NCI-H82 treated with DMSO at 0.1 percent for 48 hours (cell line): ENCODE data around the gene KIAA0513.
A peak's percentile ranks its signal among the peaks of the same experiment; 100 is the strongest.
"Not testable (repeated sequence)": the region's sequence is repeated elsewhere in the genome, so short reads cannot be mapped to it uniquely, and the experiment has no call there.

Experiments used
- DNase-seq: peaks from one replicate; lab custom pipeline; 2025; ENCODE audit not compliant: unreplicated experiment; lab: John Stamatoyannopoulos, UW

The KIAA0513 gene

GRCh38 chr16:85107532-85107931 lies 79.9 kb downstream of the KIAA0513 start:
- no peak for DNase-seq

DNA sequence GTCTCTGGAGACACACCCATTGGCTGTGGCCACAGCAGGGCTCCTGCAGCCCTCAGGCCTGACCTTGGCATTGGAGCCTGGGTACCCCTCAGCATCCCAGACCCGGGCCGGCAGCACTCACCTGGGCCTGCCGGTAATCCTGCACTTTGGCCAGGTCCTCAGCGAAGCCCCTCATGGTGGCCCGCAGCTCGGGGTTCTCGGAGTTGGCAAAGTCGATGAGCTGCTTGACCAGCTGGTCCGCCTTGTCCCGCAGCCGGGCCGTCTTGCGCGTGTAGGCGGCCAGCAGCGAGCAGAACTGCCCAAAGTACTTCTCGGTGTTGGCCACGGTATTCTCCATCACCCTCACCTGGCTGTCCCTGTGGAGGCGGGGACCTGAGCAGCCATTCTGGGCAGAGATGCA lies 82.5 kb downstream of the KIAA0513 start:
- DNase-seq, result no peak

DNA sequence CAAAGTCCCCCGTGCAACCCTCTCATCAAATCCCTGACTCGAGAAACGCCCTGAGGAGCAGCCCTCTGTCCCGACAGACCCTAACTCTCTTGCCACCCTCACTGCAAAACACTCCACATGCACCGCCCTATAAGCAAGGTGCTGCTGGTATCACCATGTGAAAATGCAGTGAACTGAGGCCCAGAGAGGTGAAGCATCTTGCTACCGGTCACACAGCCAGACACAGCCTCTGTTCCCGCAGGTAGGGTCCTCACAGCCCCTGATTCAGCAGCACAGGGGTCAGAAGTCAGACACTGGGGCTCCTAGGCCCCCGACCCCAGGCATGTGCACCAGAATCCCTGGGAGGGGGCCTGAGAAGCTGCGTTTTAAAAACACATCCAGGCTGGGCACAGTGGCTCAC lies 83.6 kb downstream of the KIAA0513 start:
- no peak for DNase-seq

- DNase-seq, result no peak
These were observed 84.8 kb downstream of the KIAA0513 start, which contains the start of gene CIBAR2 for GRCh38 chr16:85112364-85112763. Gene CIBAR2 (minus strand): TSS chr16:85112472. CDS start chr16:85112352, 120 bp downstream.

DNA sequence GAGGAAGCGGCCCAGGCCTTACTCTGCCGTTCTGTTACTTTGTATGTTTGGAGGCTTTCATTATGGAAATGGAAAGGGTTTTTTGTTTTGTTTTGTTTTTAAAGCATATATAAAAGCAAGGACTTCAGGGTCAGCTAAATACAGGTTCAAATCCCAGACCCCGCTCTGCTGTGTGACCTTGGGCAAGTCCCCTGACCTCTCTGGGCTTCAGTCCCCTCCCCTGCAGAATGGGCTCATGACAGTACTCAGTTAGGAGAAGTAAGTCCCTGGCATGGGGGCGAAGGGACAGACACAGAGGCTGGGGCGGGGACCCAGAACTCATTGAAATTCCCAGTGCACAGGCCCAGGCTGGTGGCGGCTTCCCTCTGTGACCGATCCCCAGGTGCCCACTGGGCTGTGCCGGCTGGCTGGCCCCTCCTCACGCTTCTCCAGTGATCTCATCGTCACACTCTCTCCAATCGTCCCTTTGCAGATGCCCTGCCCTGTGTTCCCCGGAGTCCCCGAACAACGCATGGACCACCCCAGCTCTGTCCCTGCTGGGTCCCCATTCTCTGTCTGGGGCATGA lies 85.7 kb downstream of the KIAA0513 start:
- DNase-seq, result no peak

DNA sequence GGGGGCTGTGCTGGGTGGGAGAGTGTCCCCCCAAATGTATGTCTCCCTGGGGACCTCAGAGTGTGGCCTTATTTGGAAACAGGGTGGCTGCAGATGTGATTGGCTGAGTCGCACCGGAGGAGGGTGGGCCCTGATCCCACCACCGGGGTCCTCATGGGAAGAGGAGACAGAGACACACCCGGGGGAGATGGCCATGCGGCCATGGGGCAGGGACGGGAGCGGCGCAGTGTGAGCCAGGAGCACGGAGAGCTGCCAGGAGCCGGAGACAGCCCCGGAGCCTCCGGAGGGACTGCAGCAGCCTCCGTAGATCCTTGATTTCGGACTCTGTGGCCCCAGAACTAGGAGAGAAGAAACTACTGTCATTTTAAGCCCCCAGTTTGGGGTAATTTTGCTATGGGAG lies 86.3 kb downstream of the KIAA0513 start:
- no peak for DNase-seq

GRCh38 chr16:85114909-85115567 lies 87.4 kb downstream of the KIAA0513 start:
- DNase-seq, result peak; percentile 56

DNA sequence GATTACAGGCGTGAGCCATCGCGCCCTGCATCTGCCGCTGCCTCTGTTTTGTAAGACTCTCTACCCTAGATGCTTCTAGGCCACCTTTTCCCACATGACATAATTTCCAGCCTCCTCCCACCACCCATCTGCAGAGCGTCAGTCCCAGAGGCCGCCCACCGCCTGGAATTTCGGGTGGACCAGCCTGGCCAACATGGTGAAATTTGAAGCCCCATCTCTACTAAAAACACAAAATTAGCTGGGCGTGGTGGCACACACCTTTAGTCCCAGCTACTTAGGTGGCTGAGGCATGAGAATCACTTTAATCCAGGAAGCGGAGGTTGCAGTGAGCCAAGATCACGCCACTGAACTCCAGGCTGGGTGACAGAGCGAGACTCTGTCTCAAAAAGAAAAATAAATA lies 89.8 kb downstream of the KIAA0513 start:
- DNase-seq, result no peak

DNA sequence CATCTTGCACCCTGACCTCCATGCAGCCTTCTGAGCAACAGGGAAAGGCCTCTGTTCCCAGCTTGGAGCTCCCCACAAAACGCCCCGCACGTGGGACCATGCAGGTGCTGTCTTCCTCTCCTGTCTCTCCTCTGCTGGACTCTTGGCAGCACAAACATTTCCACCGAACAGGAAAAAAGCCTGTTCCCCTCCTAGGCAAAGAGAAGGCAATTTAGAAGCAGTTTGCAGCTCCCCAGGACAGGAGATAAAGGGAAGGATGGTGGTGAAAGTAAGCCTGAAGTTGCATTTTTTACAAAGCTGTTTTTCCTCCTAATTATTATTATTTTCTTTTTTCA lies 92.4 kb downstream of the KIAA0513 start:
- no peak for DNase-seq

- DNase-seq, result not testable (repeated sequence)
These were observed 95.8 kb downstream of the KIAA0513 start for GRCh38 chr16:85123441-85123840.

- DNase-seq, result no peak
These were observed 96.5 kb downstream of the KIAA0513 start for GRCh38 chr16:85123891-85124635.

GRCh38 chr16:85124636-85125346 lies 97.2 kb downstream of the KIAA0513 start:
- DNase-seq, result no peak

DNA sequence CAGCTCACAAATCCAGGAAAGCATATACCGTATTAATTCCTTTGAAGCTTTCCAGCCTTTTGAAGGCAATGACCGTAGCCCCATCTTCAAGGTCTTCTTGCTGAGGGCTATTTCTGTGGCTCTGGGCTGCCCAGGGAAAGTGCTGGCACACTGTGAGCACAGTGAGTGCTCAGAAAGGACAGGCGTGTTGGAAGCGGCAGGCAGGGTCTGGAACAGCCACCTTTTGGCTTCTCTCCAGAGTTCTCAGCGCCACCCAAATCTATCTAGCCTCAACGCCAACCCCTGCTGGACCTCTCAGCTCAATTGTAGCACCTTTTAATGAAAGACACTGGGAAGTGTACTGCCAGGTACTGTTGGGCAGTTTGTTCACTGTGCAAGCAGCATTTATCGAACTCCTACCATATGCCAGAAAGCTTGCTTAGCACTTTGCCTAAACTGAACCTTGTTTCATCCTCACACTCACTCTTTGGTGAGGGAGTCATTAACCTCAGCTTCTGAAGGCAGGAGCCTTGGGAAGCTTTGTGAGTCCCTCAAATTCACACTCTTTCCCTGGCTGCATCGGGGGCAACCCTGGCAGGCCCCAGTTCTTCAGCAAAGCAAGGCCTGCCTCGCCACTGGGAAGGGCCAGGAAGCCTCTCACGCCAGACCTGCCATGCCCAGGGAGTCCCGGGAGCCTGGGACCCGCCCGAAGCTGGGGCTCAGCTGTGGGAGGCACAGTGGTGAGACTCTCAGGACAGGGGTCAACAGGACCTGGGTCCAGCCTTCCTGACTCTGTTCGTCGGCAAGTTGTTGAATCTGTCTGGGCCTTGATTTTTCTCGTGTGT lies 98.2 kb downstream of the KIAA0513 start:
- no peak for DNase-seq

GRCh38 chr16:85126394-85126704 lies 98.8 kb downstream of the KIAA0513 start:
- no peak for DNase-seq

GRCh38 chr16:85126705-85127378 lies 99.2 kb downstream of the KIAA0513 start:
- no peak for DNase-seq

DNA sequence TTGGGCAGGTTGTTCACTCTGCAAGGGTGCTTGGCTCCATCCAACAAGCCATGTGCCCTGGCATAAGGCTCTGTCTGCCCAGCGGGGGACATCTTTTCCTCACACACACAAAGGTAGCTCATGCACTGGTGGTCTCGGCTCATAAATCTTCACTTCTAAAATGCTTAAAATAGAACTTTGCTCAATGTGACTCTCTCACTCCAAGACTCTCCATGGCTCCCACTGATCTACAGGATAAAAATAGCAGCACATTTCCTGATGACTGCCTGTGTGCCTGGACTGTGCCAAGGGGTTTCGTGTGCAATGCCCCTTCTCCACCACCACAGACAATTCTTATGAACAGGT lies 99.8 kb downstream of the KIAA0513 start:
- DNase-seq, result no peak

GRCh38 chr16:85128079-85128837 lies 100.7 kb downstream of the KIAA0513 start:
- no peak for DNase-seq

DNA sequence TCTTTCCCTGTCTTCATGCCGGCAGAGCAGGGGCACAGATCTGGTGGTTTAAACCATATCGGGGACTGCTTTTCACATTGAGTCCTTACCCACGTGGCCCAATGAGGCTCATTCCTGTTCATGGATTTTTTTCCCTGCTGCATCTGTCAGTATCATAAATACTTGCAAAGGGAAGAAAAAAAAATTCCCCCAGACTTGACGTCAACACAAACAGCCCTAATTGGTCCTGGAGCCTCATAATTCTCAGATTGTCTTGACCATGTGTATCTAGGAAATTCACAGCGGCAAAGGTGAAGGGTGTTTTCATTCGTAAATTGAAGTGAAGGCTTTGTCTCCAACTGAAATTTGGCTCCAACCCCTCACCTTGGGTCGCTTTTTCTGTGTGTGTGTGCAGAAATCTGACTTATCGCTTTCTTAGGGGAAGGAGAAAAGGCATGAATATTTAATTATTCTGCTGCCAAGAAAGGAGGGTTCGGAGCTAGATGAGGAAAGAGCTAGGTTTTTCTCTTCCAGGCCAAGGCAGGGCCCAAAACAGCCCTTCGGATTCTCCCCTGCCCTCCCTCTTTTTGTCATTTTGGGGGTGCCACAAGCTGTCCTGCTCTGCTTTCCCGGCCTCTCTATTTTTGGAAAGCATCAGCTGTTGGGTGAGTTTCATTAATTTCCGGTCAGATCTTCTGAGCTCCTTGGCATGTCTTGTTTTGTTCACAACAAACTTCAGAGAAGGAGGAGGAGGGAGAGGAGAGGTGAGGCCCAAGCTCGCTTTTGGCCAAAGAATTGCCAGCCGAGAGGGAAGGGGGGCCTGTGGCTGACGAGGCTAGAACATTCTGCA lies 102.5 kb downstream of the KIAA0513 start:
- DNase-seq, result no peak

- DNase-seq, result no peak
These were observed 103.1 kb downstream of the KIAA0513 start for GRCh38 chr16:85130705-85131028.
